Measurements from ENCODE around the gene POPDC3.
"Not testable (repeated sequence)": the region's sequence is repeated elsewhere in the genome, so short reads cannot be mapped to it uniquely, and the experiment has no call there.

POPDC3 gene

GRCh38 chr6:105194591-105194990 lies 14.8 kb upstream of the POPDC3 start:
- no peak for DNase-seq

DNA sequence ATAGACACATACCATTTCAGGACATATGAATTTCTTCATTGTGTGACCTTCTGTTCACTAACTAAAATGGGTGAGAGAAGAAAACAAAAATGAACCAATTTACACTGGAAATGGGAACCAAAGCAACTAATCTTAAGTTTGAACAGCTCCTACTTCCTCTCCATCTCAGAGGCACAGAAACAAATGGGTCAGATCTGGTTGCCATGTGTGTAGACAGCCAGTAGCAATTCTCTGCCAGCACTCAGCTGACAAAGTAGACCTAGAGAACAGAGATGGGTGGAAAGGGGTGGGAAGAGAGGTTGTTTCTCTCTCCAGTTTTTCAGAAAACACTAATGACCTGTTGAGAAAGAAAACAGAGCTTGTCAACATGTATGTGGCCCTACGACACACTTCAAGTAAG lies 14.3 kb upstream of the POPDC3 start:
- no peak for DNase-seq

DNA sequence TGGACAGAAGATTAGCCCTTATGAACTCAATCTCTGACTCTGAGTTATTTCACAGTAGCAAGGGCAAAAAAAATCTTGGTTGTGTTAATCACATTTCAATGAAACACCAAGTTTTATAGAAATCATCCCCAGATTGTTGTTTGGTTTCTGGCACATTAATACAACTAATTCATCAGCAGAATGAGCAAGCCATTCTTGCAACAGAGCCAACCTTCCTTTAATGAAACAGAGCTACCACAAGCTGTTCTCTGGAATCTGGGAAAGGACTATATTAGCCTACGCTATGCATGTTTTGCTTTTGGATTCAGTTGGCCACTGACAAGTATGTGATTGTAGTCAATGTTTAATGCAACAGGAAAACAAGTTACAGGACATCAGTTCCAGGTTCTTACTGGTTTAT lies 13.8 kb upstream of the POPDC3 start:
- DNase-seq, result no peak

- no peak for DNase-seq
These were observed 13.1 kb upstream of the POPDC3 start for GRCh38 chr6:105192707-105193465.

GRCh38 chr6:105191351-105191750 lies 11.5 kb upstream of the POPDC3 start:
- no peak for DNase-seq

GRCh38 chr6:105189026-105189820 lies 9.4 kb upstream of the POPDC3 start:
- no peak for DNase-seq

GRCh38 chr6:105188251-105188650 lies 8.4 kb upstream of the POPDC3 start:
- DNase-seq, result no peak

GRCh38 chr6:105186576-105186975 lies 6.8 kb upstream of the POPDC3 start:
- DNase-seq, result no peak

GRCh38 chr6:105184921-105185320 lies 5.1 kb upstream of the POPDC3 start:
- no peak for DNase-seq

GRCh38 chr6:105181981-105182515 lies 2.2 kb upstream of the POPDC3 start:
- no peak for DNase-seq

GRCh38 chr6:105178636-105179035 lies 1.2 kb downstream of the POPDC3 start:
- DNase-seq, result no peak

DNA sequence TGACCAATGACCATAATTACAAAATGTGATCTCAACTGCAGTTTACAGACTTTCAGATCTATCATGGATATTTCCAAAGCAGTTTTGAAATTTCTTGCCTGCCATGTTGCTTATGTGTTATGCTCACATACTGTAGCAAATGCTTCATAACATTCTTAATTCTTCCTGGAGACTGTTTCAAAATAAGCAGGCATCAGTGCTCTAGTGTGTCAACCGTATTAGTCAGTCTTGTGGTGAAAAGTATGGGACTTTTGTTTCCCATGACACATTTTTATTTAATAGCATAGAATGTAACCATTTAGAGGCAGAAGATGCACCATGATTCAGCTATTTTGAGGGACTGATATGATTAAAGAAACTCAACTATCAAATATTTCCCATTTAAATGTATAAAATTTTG lies 1.7 kb downstream of the POPDC3 start:
- DNase-seq, result no peak

DNA sequence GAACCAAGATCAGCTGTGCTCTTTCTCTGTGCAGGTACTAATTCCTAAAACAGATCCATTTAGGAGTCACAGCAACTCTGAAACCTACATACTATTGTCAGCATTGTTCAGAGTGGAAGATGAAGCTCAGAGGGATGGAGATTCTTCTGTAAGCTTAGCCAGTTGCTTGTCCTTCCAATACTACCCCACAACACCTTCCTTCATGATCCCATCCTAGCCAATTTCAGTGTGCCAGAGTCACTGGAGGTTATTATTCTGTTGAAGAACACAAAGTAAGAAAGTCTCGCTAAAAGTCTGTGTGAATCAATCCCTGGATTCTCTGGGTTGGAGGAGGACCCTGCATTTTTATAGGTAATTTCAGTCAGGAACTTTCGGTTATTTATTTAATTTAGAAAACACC lies 2.3 kb downstream of the POPDC3 start:
- no peak for DNase-seq

DNA sequence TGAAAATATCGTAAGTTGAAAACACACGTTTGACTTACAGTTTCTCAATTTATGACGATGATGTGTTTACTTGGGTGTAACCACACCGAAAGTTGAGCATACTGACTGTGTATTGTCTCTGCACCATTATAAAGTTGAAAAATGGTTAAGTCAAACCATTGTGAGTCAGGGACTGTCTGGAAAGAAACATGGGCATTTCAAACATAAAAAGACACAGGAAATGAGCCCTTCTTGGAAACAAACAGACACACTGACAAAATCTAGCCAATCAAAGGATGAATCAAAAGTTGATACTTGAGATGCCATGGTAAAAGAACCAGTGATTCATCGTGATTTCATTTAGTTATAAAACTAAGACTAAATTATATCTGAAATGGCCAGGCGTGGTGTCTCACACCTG lies 5.3 kb downstream of the POPDC3 start:
- no peak for DNase-seq

DNA sequence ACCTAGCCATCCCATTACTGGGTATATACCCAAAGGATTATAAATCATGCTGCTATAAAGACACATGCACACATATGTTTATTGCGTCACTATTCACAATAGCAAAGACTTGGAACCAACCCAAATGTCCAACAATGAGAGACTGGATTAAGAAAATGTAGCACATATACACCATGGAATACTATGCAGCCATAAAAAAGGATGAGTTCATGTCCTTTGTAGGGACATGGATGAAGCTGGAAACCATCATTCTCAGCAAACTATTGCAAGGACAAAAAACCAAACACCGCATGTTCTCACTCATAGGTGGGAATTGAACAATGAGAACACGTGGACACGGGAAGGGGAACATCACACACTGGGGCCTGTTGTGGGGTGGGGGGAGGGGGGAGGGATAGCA lies 7.3 kb downstream of the POPDC3 start:
- DNase-seq, result not testable (repeated sequence)

- DNase-seq, result no peak
These were observed 9.8 kb downstream of the POPDC3 start for GRCh38 chr6:105170059-105170458.

DNA sequence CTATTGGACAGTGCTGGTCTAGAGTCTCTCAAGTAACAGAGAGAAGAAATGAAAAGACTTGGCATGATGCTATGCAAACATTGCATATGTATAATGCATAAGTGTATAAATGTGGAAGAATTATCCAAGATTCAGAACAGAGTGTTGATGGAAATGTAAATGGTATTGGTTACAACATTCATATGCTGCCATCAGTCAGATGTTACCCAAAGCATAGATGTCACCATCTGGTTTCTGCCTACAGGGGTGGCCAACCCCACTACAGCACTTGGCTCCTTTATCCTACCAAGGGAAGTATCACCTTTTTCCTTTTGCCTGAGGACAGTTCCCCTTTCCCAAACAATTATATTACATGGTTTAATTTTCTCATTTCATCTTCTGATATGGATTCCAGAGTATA lies 11.9 kb downstream of the POPDC3 start:
- no peak for DNase-seq

- no peak for DNase-seq
These were observed 15.4 kb downstream of the POPDC3 start for GRCh38 chr6:105164418-105164817.

DNA sequence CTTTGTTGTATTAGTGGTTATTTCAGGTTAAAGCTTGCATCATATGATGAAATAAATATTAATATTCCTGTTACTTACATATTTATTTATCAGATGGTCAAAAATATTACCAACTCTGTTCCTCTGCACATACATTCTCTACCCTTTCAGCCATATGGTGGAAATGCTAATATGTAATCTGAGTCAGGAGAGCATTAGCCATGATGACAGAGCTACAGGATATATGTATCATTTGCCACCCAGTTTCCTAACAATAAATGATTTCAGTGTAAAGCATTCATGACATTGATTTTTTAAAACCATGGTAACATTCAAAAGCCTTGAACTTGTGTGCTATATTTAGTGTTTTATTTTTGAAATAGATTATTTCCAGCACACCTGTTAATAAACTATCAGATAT lies 16.6 kb downstream of the POPDC3 start:
- no peak for DNase-seq

GRCh38 chr6:105162377-105162776 lies 17.4 kb downstream of the POPDC3 start:
- DNase-seq, result no peak

DNA sequence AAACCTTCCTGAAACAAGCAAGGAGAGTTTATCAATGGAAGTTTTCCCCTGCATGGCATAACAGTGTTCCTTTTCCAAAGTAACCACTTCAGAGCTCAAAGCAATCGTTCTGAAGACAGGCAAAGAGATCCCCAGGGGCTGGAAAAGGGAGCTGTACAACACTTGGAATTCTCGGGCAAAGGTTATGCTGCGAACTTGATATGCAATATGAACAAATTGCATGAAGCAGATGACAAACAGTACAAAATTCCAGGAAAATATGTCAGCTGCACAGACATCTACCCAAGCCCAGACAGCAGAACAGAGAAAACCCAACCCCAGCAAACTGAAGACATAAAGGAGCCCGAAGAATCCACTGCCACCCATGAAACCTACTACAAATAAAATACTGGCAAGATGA lies 18.4 kb downstream of the POPDC3 start:
- no peak for DNase-seq

DNA sequence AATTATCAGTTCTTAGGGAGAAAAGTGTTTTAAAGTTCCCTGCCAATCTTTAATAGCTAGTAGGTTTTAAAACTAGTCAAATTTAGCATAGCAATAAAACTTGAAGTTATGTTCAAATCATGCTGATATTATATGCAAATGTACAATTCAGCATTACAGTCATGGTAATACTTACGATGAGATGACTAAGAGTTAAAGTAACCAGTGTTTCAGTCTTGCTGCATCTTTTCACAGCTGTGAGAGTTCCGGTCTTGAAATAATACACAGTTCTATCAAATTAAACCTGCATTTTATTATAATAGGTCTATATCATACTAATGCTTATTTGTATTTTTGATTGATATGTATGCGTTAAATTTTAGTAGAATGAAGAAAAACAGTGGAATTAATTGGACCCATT lies 26.1 kb downstream of the POPDC3 start:
- no peak for DNase-seq

DNA sequence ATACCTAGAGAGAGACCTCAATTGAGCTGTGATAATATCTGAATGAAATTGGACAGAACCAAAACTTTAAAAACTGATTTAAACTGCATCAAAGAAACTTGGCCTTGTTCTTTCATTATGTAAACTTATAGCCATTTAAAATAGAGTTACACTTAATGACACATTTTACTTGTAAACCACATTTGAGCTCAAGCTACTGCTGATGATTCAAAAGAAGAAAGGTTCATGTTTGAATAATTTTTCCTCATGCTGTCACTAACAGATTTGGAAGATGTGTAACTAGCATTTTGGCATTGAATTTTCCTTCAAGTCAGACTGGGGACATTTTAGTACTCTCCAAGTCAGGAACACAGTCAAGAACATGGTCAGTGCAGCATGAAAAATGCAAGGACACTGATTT lies 26.9 kb downstream of the POPDC3 start:
- no peak for DNase-seq

DNA sequence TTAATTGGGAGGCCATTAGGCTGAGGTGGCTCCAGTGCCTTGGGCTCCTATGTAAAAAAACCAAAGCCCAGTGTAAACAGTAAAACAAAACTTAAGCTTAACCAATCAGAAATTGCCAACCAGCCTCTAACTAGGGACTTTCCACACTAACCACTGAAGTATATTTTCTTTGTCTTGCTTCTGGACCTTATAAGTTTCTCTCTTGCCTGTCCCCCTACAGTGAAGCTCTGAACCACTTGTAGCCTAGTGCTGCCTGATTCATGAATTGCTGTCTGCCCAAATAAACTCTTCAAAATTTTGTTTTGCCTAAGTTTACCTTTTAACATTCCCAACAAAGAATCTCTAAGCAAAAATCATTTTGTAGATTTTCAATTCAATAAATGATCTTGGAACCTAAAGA lies 28.2 kb downstream of the POPDC3 start:
- no peak for DNase-seq

Data from activated CD4-positive, alpha-beta T cell treated with anti-CD3 and anti-CD28 coated beads for 1 hour (primary cell).